GM20431 (cell line): Measurements from ENCODE around the gene PRRG1.
"Not testable (repeated sequence)": the region's sequence is repeated elsewhere in the genome, so short reads cannot be mapped to it uniquely, and the experiment has no call there.

Experiments used
- in situ Hi-C: fragments of 300-500 bp; cut with MseI, MboI; formaldehyde crosslinking; loops from one replicate; pipeline ENCODE4 v1.15.0; 2020; ENCODE audit warnings: low sequenced_read_pairs; ENCODE audit not compliant: unreplicated experiment

The PRRG1 gene

DNA sequence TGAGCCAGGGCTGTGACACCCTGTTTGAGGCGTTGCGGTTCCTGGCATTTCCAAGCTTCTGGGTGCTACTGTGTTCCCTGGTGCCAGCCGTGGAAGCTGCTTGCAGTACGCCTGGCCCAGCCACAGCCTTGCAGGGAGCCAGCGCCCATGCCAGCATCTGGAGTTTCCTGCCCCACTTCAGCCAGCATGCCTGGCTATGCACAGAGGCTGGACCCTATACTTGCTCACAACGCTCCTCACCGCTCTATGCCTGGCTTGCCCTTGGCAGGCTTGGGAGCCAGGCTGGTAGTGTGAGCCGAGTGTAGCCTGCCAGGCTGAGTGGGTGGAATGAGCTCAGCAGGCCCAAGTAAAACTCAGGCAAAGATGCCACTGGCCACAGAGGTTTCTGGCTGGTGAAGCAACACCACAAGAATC lies 22.4 kb downstream of the PRRG1 start:
- in situ Hi-C loops = no loop called here

- in situ Hi-C loops = no loop called here
Observed at GRCh38 chrX:37378404-37378803, 29.2 kb downstream of the PRRG1 start.

- in situ Hi-C loops = no loop called here
Observed at GRCh38 chrX:37378830-37379229, 29.7 kb downstream of the PRRG1 start.

DNA sequence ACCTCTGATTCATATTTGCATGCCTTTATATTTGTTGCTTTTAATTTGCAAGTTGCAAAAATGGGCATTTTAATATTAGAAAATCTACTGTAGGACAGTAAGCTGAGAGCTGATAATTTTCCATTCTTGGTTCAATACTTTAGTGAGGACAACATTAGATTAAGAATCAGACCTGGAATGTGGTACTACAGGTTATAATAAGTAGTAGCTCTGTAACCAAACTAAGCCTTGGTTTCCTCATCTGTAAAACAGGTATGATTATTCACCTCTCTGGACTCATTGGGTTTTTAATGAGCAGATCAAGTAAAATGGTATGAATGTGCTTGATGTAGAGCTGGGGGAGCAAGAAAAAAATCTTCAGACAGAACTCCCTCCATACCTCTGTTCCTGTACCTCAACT lies 31.1 kb downstream of the PRRG1 start:
- in situ Hi-C loops = no loop called here

DNA sequence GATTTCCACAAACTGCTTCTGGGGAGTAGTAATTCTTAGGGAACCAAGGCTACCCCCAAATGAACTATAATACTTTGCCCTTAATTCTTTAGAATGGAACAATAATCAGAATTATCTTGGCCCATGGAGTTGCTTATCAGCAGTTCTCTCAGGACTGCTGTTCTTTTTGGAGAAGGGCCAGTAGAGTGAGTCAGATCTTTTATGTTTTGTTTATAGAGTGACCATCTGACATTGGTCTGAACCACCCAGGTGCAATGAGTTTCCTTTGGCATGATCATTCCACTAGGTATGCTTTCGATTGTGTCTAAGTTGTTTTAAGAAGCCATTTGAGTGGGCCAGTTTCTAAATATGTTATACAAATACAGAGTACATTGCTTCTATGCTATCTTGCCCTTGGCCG lies 31.8 kb downstream of the PRRG1 start:
- in situ Hi-C loops = no loop called here

GRCh38 chrX:37383313-37383712 lies 34.1 kb downstream of the PRRG1 start:
- in situ Hi-C loops = no loop called here

- in situ Hi-C loops = no loop called here
Observed at GRCh38 chrX:37388413-37388812, 39.2 kb downstream of the PRRG1 start.

DNA sequence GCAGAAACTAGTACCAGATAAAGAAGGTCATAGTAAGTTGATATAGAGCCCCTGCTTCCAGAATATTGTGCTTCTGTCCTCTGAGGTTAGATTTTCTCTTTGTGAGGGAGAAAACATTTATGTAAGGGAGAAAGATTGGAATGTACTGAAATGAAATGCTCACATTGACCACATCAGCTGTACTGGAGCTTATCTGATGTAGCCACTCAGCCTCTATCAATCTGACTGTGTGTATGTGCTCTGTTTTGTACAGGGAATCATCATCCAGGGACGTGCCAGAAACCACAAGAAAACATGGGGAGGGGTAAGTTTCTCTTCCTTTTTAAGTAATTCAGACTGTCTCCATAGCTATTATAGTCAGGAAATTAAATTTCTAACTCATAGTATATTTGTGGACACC lies 56.8 kb downstream of the PRRG1 start:
- in situ Hi-C loops = no loop called here

GRCh38 chrX:37407736-37408135 lies 58.6 kb downstream of the PRRG1 start:
- in situ Hi-C loops = no loop called here

- in situ Hi-C loops = no loop called here
Observed at GRCh38 chrX:37409278-37409677, 60.1 kb downstream of the PRRG1 start.

DNA sequence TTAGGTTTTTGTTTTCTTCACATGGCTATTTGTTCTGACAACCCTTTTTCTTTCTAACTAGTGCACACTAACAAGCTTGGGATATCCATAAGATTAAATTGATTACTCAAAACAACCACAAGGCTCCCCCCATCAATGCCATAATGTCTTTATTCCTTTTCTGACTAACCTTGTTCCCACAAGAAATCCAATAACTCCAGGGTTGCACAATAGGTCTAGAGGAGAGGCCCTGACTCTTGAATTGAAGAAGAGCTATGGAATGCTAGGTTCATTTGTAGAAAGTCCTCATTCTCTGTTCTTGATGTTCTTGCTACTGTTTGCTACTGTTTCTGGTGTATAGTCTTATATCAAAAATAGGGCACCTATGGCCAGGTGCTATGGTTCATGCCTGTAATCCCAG lies 71.0 kb downstream of the PRRG1 start:
- in situ Hi-C loops = no loop called here

GRCh38 chrX:37420756-37421155 lies 71.6 kb downstream of the PRRG1 start:
- in situ Hi-C loops = no loop called here

GRCh38 chrX:37424000-37424429 lies 74.9 kb downstream of the PRRG1 start:
- in situ Hi-C loops = no loop called here

GRCh38 chrX:37425370-37425769 lies 76.2 kb downstream of the PRRG1 start:
- in situ Hi-C loops = no loop called here

DNA sequence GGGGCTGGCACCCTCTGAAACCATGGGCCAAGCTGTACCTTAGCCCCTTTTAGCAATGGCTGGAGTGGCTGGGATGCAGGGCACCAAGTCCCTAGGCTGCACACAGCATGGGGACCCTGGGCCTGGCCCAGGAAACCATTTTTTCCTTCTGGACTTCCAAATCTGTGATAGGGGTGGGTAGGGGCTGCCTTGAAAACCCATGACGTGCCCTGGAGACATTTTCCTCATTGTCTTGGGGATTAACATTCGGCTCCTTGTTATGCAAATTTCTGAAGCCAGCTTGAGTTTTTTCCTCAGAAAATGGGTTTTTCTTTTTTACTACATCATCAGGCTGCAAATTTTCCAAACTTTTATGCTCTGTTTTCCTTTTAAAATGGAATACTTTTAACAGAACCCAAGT lies 79.8 kb downstream of the PRRG1 start:
- in situ Hi-C loops = not testable (repeated sequence)

- in situ Hi-C loops = no loop called here
Observed at GRCh38 chrX:37434362-37434761, 85.2 kb downstream of the PRRG1 start.

GRCh38 chrX:37437160-37437559 lies 88.0 kb downstream of the PRRG1 start:
- in situ Hi-C loops = no loop called here

DNA sequence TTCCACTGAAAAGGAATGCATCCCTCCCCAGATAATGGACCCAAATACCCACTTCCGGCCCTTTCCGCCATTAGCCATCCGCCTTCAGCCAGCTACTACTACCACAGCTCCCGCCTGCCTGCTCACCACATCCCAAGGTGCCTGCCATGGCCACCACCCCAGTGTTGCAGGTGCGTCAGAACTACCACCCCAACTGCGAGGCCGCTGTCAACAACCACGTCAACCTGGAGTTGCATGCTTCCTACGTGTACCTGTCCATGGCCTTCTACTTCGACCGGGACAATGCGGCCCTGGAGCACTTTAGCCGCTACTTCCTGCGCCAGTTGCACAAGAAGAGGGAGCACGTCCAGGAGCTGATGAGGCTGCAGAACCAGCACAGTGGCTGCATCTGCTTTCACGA lies 92.2 kb downstream of the PRRG1 start:
- in situ Hi-C loops = no loop called here

DNA sequence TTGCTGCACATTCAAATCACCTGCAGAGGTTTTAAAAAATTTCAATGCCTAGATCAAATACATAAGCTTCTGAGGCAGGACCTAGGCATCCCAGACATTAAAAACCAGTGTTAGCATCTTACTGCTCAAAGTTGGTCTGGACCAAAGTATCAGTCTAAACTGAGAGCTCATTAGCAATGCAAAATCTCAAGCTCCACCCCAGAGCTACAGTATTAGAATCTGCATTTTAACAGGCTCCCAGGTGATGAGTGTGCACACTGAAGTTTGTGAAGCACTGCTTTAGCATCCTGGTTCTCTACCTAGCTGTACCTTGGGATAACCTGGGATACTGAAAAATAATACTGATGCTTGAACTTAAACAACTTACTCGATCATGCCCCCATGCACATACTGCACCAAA lies 96.0 kb downstream of the PRRG1 start:
- in situ Hi-C loops = no loop called here

GRCh38 chrX:37453821-37454220 lies 104.7 kb downstream of the PRRG1 start:
- in situ Hi-C loops = no loop called here

- in situ Hi-C loops = no loop called here
Observed at GRCh38 chrX:37454537-37455285, 105.5 kb downstream of the PRRG1 start.

DNA sequence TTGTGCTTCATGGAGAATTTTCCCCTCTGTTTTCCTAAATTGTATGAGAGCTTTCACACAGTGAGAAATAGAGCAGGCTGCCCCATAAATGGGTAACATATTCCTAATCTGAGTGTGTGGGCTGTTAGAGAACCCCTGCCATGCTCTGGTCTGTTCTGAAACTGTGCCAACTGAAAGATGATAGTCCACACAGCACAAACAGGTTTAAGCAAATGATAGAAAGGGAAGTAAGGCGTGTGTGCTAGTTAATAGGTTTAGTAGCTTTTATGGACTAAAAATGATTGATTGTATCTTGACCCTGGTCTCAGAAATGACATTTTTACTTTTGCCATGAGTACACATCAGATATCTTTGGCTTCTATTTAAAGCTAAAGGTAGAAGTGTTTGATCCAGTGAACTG lies 106.2 kb downstream of the PRRG1 start:
- in situ Hi-C loops = no loop called here
